HG02642 (cell line): ENCODE results near the gene MCOLN3.
"Not testable (repeated sequence)": the region's sequence is repeated elsewhere in the genome, so short reads cannot be mapped to it uniquely, and the experiment has no call there.

ENCODE experiments used
- ATAC-seq: cut with Tn5 transposase; IDR thresholded peaks from one replicate; pipeline ENCODE4 v1.9.1; 2021; ENCODE audit warnings: mild to moderate bottlenecking; ENCODE audit not compliant: unreplicated experiment, poor library complexity

MCOLN3 gene

GRCh38 chr1:84995484-84996334 lies 52.6 kb downstream of the MCOLN3 start:
- ATAC-seq, result peak; percentile 39

GRCh38 chr1:84991097-84991920 lies 57.0 kb downstream of the MCOLN3 start:
- peak; percentile 47 for ATAC-seq

- peak; percentile 58 for ATAC-seq
Observed at GRCh38 chr1:84988588-84988987, 59.7 kb downstream of the MCOLN3 start.

GRCh38 chr1:84986561-84986960 lies 61.7 kb downstream of the MCOLN3 start:
- not testable (repeated sequence) for ATAC-seq

GRCh38 chr1:84985365-84985764 lies 62.9 kb downstream of the MCOLN3 start:
- ATAC-seq, result peak; percentile 62

- no peak for ATAC-seq
Observed at GRCh38 chr1:84982395-84982794, 65.9 kb downstream of the MCOLN3 start.

GRCh38 chr1:84975035-84975434 lies 73.3 kb downstream of the MCOLN3 start:
- peak; percentile 40 for ATAC-seq

GRCh38 chr1:84973498-84974334 lies 74.6 kb downstream of the MCOLN3 start:
- ATAC-seq, result peak; percentile 62

- peak; percentile 26 for ATAC-seq
Observed at GRCh38 chr1:84972377-84972987, 75.8 kb downstream of the MCOLN3 start.

GRCh38 chr1:84971957-84972356 lies 76.3 kb downstream of the MCOLN3 start:
- no peak for ATAC-seq

GRCh38 chr1:84969489-84970250 lies 78.6 kb downstream of the MCOLN3 start:
- ATAC-seq, result peak; percentile 51

- no peak for ATAC-seq
Observed at GRCh38 chr1:84968865-84969264, 79.4 kb downstream of the MCOLN3 start.

GRCh38 chr1:84968101-84968500 lies 80.2 kb downstream of the MCOLN3 start:
- no peak for ATAC-seq
